ENCODE measurements around the gene ACKR1.

- no peak for TF ChIP-seq NR2F2 (IDR thresholded peaks at IDR 0.05)
- TF ChIP-seq CTCF (IDR thresholded peaks at IDR 0.05; ENCODE audit: low read depth, low read length, missing input control): no peak
- TF ChIP-seq REST (IDR thresholded peaks at IDR 0.05): no peak
Observed at GRCh38 chr1:159248311-159248710, 43.6 kb downstream of the ACKR1 start.
